Measurements from ENCODE around the gene ZNF469. TPM values are rescaled to one million over a fixed set of nuclear protein-coding genes. Genes with fewer than 3 reads are reported as not detected.

ZNF469 gene
- polyA plus RNA-seq, 3 donors = 0.02 to 0.16 (median 0.10) TPM

DNA sequence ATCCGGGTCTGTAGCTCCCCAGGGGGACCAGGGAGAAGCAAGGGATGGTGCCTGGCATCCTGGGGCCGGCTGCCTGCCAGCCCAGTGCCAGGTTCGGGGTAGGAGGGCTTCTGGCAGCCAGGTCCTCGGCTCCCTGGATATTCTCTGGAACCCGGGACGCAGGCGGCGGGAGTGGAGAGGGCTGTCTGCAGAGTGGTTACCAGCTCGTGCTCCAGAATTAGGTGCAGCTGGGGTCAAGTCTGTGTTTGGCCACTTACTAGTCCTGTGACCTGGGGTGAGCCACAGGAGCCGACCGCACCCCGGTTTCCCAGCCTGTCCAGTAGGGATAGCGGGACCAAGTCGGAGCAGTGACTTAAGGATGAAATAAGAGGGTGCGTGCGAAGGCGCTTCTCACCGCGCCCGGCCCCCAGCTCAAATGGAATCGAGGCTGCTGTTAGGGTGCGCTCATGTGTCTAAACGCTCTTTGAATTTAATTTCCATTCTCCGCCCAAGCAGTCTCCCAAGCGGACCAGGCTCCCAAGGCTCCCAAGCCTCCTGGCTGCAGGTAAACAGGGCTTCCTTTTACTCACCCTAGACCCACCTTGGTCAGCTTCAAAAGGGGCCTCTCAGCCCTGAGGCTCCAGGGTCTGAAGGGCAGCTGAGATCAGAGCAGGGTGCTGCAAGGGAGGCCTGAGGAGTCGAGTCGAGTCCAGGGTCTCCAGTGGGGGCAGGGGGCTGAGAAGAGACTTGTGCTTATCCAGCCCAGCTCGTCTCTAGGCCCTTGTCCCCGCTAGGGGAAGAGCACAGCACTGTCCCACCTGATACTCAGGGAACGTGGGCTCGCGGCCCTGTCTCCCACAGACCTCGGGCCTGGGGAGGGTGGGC is 28.3 kb upstream of the ZNF469 start:
- Histone ChIP-seq H3K4me3 (replicated peaks in 1 of 3; ENCODE audit: low read depth in 2 of 3, low read length in 3 of 3) (no peak overlapping the region), H3K4me1 (ENCODE audit: control insufficient read depth in 1 of 2, insufficient read depth in 2 of 2, low read length in 2 of 2) (no peaks in the 10 kb centered on the region), H3K4me2 (replicated peaks; ENCODE audit: extremely low read depth, low read length, poor library complexity, severe bottlenecking) (no peak overlapping the region), H3K9ac (ENCODE audit: insufficient read depth, low read length, poor library complexity, severe bottlenecking) (no peak overlapping the region), H3K79me2 (ENCODE audit: insufficient read depth, low read length) (no peaks in the 10 kb centered on the region), H3K36me3 (replicated peaks in 1 of 2; ENCODE audit: control insufficient read depth in 1 of 2, insufficient read depth in 2 of 2, low read length in 2 of 2) (no peaks in the 10 kb centered on the region), H4K20me1 (ENCODE audit: insufficient read depth, low read length) (no peaks in the 10 kb centered on the region), H2AFZ (ENCODE audit: insufficient read depth, low read depth, low read length, poor library complexity, severe bottlenecking) (no peak overlapping the region), H3K9me3 (replicated peaks in 1 of 2; ENCODE audit: control insufficient read depth in 1 of 2, insufficient read depth in 1 of 2, low read length in 2 of 2) (no peaks in the 10 kb centered on the region), H3K27me3 (ENCODE audit: control insufficient read depth in 2 of 2, insufficient read depth in 2 of 2, low read length in 2 of 2) (no peaks in the 10 kb centered on the region), H3K27ac (ENCODE audit: low read depth in 1 of 2, low read length in 2 of 2) (no peak overlapping the region)
- intact Hi-C loops (cut with micrococcal nuclease) = no loop called here
- Mint-ChIP-seq H3K36me3 (no peaks in the 10 kb centered on the region), H3K9me3 (peaks cover 0 to 2% (median 0%) of the 10 kb centered on the region in 7 donors), H3K27ac (no peak overlapping the region), H3K27me3 (ENCODE audit: low read depth in 3 of 3) (peaks cover under 1 to 11% (median 1%) of the 10 kb centered on the region in 3 donors), H3K4me3 (no peak overlapping the region), H3K4me1 (no peaks in the 10 kb centered on the region)
- 93% methylated on average over 30 of the region's 33 CpGs for WGBS (ENCODE audit: insufficient coverage)
- TF ChIP-seq, protein P1, sequence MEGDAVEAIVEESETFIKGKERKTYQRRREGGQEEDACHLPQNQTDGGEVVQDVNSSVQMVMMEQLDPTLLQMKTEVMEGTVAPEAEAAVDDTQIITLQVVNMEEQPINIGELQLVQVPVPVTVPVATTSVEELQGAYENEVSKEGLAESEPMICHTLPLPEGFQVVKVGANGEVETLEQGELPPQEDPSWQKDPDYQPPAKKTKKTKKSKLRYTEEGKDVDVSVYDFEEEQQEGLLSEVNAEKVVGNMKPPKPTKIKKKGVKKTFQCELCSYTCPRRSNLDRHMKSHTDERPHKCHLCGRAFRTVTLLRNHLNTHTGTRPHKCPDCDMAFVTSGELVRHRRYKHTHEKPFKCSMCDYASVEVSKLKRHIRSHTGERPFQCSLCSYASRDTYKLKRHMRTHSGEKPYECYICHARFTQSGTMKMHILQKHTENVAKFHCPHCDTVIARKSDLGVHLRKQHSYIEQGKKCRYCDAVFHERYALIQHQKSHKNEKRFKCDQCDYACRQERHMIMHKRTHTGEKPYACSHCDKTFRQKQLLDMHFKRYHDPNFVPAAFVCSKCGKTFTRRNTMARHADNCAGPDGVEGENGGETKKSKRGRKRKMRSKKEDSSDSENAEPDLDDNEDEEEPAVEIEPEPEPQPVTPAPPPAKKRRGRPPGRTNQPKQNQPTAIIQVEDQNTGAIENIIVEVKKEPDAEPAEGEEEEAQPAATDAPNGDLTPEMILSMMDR (IDR thresholded peaks at IDR 0.05) = no peak
- no peak for DNase-seq

DNA sequence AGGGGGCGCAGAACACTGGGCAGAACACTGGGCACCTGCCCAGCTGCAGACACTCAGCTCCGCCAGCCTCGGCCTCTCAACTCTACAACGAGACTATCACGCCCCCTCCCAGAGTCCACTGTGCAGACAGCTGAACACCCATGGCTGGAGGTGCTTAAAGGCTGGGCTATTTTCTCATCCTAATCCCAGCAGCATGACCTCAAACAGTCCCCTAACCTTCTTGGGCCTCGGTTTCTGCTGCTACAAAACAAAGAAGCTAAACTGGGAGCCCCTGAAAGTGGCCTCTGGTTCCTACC is 27.7 kb upstream of the ZNF469 start:
- Mint-ChIP-seq H3K27me3 (ENCODE audit: low read depth in 3 of 3) (peaks cover 0 to 10% (median 2%) of the 10 kb centered on the region in 3 donors), H3K4me3 (no peak overlapping the region), H3K9me3 (no peaks in the 10 kb centered on the region), H3K27ac (no peak overlapping the region), H3K4me1 (no peaks in the 10 kb centered on the region), H3K36me3 (no peaks in the 10 kb centered on the region)
- 85% methylated on average over 2 of the region's 6 CpGs for WGBS (ENCODE audit: insufficient coverage)
- Histone ChIP-seq H3K9ac (ENCODE audit: insufficient read depth, low read length, poor library complexity, severe bottlenecking) (no peak overlapping the region), H3K4me3 (replicated peaks in 1 of 3; ENCODE audit: low read depth in 2 of 3, low read length in 3 of 3) (no peak overlapping the region), H3K27me3 (ENCODE audit: control insufficient read depth in 2 of 2, insufficient read depth in 2 of 2, low read length in 2 of 2) (no peaks in the 10 kb centered on the region), H3K9me3 (replicated peaks in 1 of 2; ENCODE audit: control insufficient read depth in 1 of 2, insufficient read depth in 1 of 2, low read length in 2 of 2) (no peaks in the 10 kb centered on the region), H4K20me1 (ENCODE audit: insufficient read depth, low read length) (no peaks in the 10 kb centered on the region), H3K27ac (ENCODE audit: low read depth in 1 of 2, low read length in 2 of 2) (no peak overlapping the region), H2AFZ (ENCODE audit: insufficient read depth, low read depth, low read length, poor library complexity, severe bottlenecking) (no peak overlapping the region), H3K36me3 (replicated peaks in 1 of 2; ENCODE audit: control insufficient read depth in 1 of 2, insufficient read depth in 2 of 2, low read length in 2 of 2) (no peaks in the 10 kb centered on the region), H3K4me2 (replicated peaks; ENCODE audit: extremely low read depth, low read length, poor library complexity, severe bottlenecking) (no peak overlapping the region), H3K79me2 (ENCODE audit: insufficient read depth, low read length) (no peaks in the 10 kb centered on the region), H3K4me1 (ENCODE audit: control insufficient read depth in 1 of 2, insufficient read depth in 2 of 2, low read length in 2 of 2) (no peaks in the 10 kb centered on the region)
- intact Hi-C loops (cut with micrococcal nuclease) = no loop called here
- DNase-seq = no peak
- TF ChIP-seq, protein P1 (IDR thresholded peaks at IDR 0.05) = no peak

Measured in CD14-positive monocyte (primary cell).